C4-2B (cell line): ENCODE results near the gene TMED6.

Experiments used
- CTCF ChIP-seq: fragments of 450-650 bp; conservative IDR thresholded peaks from 2 replicates; pipeline ENCODE4 v1.5.1; 2017; ENCODE audit warnings: mild to moderate bottlenecking
- ZFX ChIP-seq: fragments of 450-650 bp; IDR thresholded peaks from 2 replicates; pipeline ENCODE4 v1.6.1; 2017

GRCh38 chr16:69326172-69326873 is 25.3 kb downstream of the TMED6 start:
- no peak for TF ChIP-seq CTCF
- TF ChIP-seq ZFX, result no peak
